Measurements from ENCODE around the gene NEURL3.

NEURL3 gene

GRCh38 chr2:96539215-96539920, 34.2 kb upstream of the NEURL3 start:
- DNase-seq, result no peak

- DNase-seq, result no peak
Measured at GRCh38 chr2:96538487-96539214, 33.5 kb upstream of the NEURL3 start.

GRCh38 chr2:96537734-96538486, 32.8 kb upstream of the NEURL3 start:
- DNase-seq, result no peak

- DNase-seq, result peak; percentile 18
Measured at GRCh38 chr2:96537066-96537733, 32.0 kb upstream of the NEURL3 start.

GRCh38 chr2:96536445-96537065, 31.4 kb upstream of the NEURL3 start, which contains the start of gene ARID5A:
TSS of gene ARID5A (plus strand) at chr2:96536752. CDS start at chr2:96536827, 75 bp downstream.
- DNase-seq, result peak; percentile 59

- no peak for DNase-seq
Measured at GRCh38 chr2:96535331-96535730, 30.2 kb upstream of the NEURL3 start.

GRCh38 chr2:96534701-96535181, 29.6 kb upstream of the NEURL3 start:
- no peak for DNase-seq

GRCh38 chr2:96534141-96534540, 29.0 kb upstream of the NEURL3 start:
- DNase-seq, result no peak

GRCh38 chr2:96533292-96534073, 28.3 kb upstream of the NEURL3 start:
- no peak for DNase-seq

GRCh38 chr2:96532641-96533291, 27.6 kb upstream of the NEURL3 start:
- DNase-seq, result no peak

- peak; percentile 67 for DNase-seq
Measured at GRCh38 chr2:96531872-96532505, 26.8 kb upstream of the NEURL3 start.

- no peak for DNase-seq
Measured at GRCh38 chr2:96531366-96531765, 26.2 kb upstream of the NEURL3 start.

- no peak for DNase-seq
Measured at GRCh38 chr2:96530474-96531357, 25.6 kb upstream of the NEURL3 start.

GRCh38 chr2:96530144-96530430, 24.9 kb upstream of the NEURL3 start:
- no peak for DNase-seq

- no peak for DNase-seq
Measured at GRCh38 chr2:96529376-96530143, 24.4 kb upstream of the NEURL3 start.

GRCh38 chr2:96528700-96529375, 23.7 kb upstream of the NEURL3 start:
- DNase-seq, result no peak

- no peak for DNase-seq
Measured at GRCh38 chr2:96528006-96528699, 23.0 kb upstream of the NEURL3 start.
